Hematopoietic multipotent progenitor cell treated with erythropoietin and hydrocortisone succinate and interleukin-3 and kit ligand, for 17 days (in vitro differentiated cells): ENCODE results near the gene ERI3.

Source experiments
- DNase-seq: peaks from one replicate; pipeline ENCODE4 v3.0.0-alpha.2; 2015; ENCODE audit warnings: low spot score

ERI3 gene

GRCh38 chr1:44315521-44315920, 39.5 kb downstream of the ERI3 start:
- DNase-seq = no peak

- DNase-seq = no peak
Measured at GRCh38 chr1:44314452-44314851, 40.6 kb downstream of the ERI3 start.

- no peak for DNase-seq
Measured at GRCh38 chr1:44313265-44313918, 41.7 kb downstream of the ERI3 start.

GRCh38 chr1:44312399-44313196, 42.5 kb downstream of the ERI3 start:
- DNase-seq = no peak

- no peak for DNase-seq
Measured at GRCh38 chr1:44310006-44310405, 45.1 kb downstream of the ERI3 start.

GRCh38 chr1:44305962-44306422, 49.1 kb downstream of the ERI3 start:
- DNase-seq = no peak

GRCh38 chr1:44303532-44303931, 51.5 kb downstream of the ERI3 start:
- DNase-seq = no peak

GRCh38 chr1:44302541-44302940, 52.5 kb downstream of the ERI3 start:
- no peak for DNase-seq

GRCh38 chr1:44301442-44301841, 53.6 kb downstream of the ERI3 start:
- DNase-seq = no peak

GRCh38 chr1:44300852-44301251, 54.2 kb downstream of the ERI3 start:
- no peak for DNase-seq

GRCh38 chr1:44297695-44298400, 57.2 kb downstream of the ERI3 start:
- DNase-seq = no peak

GRCh38 chr1:44296806-44297205, 58.3 kb downstream of the ERI3 start:
- DNase-seq = no peak

GRCh38 chr1:44296086-44296485, 59.0 kb downstream of the ERI3 start:
- no peak for DNase-seq

- DNase-seq = no peak
Measured at GRCh38 chr1:44294588-44295007, 60.5 kb downstream of the ERI3 start.

GRCh38 chr1:44293761-44294315, 61.2 kb downstream of the ERI3 start:
- DNase-seq = no peak

GRCh38 chr1:44292651-44293050, 62.4 kb downstream of the ERI3 start:
- DNase-seq = no peak

- DNase-seq = no peak
Measured at GRCh38 chr1:44290250-44291094, 64.6 kb downstream of the ERI3 start.

GRCh38 chr1:44289530-44289929, 65.5 kb downstream of the ERI3 start:
- DNase-seq = no peak

- no peak for DNase-seq
Measured at GRCh38 chr1:44288883-44289282, 66.2 kb downstream of the ERI3 start.

GRCh38 chr1:44284184-44284583, 70.9 kb downstream of the ERI3 start:
- DNase-seq = no peak

GRCh38 chr1:44283524-44284173, 71.4 kb downstream of the ERI3 start:
- DNase-seq = no peak
